Mesothelial cell of epicardium (in vitro differentiated cells): ENCODE measurements around the gene DOCK10. TPM values are rescaled to one million over a fixed set of nuclear protein-coding genes. Genes with fewer than 3 reads are reported as not detected.
"Not testable (repeated sequence)": the region's sequence is repeated elsewhere in the genome, so short reads cannot be mapped to it uniquely, and the experiment has no call there.

Source experiments
- DNase-seq, 2 experiments: peaks; one replicate each; pipeline ENCODE4 v3.0.0; 2021; ENCODE audit warnings: low spot score in 2 of 2; ENCODE audit not compliant: unreplicated experiment in 2 of 2
- H3K27ac Mint-ChIP-seq: 2 replicates; pipeline ENCODE4 v1.8.0; 2021; ENCODE audit warnings: mixed read lengths
- H3K27me3 Mint-ChIP-seq: 2 replicates; pipeline ENCODE4 v1.8.0; 2021; ENCODE audit warnings: low read depth, mixed read lengths
- H3K36me3 Mint-ChIP-seq: 2 replicates; pipeline ENCODE4 v1.8.0; 2021; ENCODE audit warnings: mixed read lengths
- H3K4me1 Mint-ChIP-seq: 2 replicates; pipeline ENCODE4 v1.8.0; 2021; ENCODE audit warnings: mixed read lengths
- H3K4me3 Mint-ChIP-seq: 2 replicates; pipeline ENCODE4 v1.8.0; 2021; ENCODE audit warnings: mild to moderate bottlenecking, moderate library complexity, mixed read lengths
- H3K9me3 Mint-ChIP-seq: 2 replicates; pipeline ENCODE4 v1.8.0; 2021; ENCODE audit warnings: mixed read lengths
- CTCF ChIP-seq: fragments of 200-600 bp; sonication (generic); IDR thresholded peaks from one replicate; pipeline ENCODE4 v1.5.0; 2021; ENCODE audit warnings: antibody characterized with exemption; ENCODE audit not compliant: unreplicated experiment
- total RNA-seq: library from RNA; stranded (reverse); gene quantifications from 3 replicates; pipeline ENCODE4 v1.2.1, GENCODE V29; 2021

DOCK10 gene
- total RNA-seq, 1 donor from 2014 or later: 2.4 TPM

GRCh38 chr2:224919472-224920110, 122.7 kb downstream of the DOCK10 start:
- Mint-ChIP-seq H3K4me3 (no peak overlapping the region), H3K27ac (no peak overlapping the region), H3K27me3 (no peaks in the 10 kb centered on the region), H3K4me1 (no peaks in the 10 kb centered on the region), H3K9me3 (no peaks in the 10 kb centered on the region), H3K36me3 (no peaks in the 10 kb centered on the region)
- TF ChIP-seq CTCF: no peak
- no peak for DNase-seq

- Mint-ChIP-seq H3K4me3 (no peak overlapping the region), H3K27me3 (no peaks in the 10 kb centered on the region), H3K27ac (no peak overlapping the region), H3K36me3 (no peaks in the 10 kb centered on the region), H3K9me3 (no peaks in the 10 kb centered on the region), H3K4me1 (no peaks in the 10 kb centered on the region)
- TF ChIP-seq CTCF: no peak
- no peak for DNase-seq
These were observed 123.4 kb downstream of the DOCK10 start for GRCh38 chr2:224918626-224919471.

- not testable (repeated sequence) for DNase-seq, H3K9me3 Mint-ChIP-seq, H3K36me3 Mint-ChIP-seq, H3K4me1 Mint-ChIP-seq, H3K4me3 Mint-ChIP-seq, H3K27ac Mint-ChIP-seq, H3K27me3 Mint-ChIP-seq
These were observed 125.0 kb downstream of the DOCK10 start for GRCh38 chr2:224917246-224917645.

- no peaks in the 10 kb centered on the region for H3K36me3 Mint-ChIP-seq
- H3K4me1 Mint-ChIP-seq: peaks cover 9% of the 10 kb centered on the region
- DNase-seq: no peak
- H3K4me3 Mint-ChIP-seq: no peak overlapping the region
- no peaks in the 10 kb centered on the region for H3K27me3 Mint-ChIP-seq
- no peak for TF ChIP-seq CTCF
- no peak overlapping the region for H3K27ac Mint-ChIP-seq
- no peaks in the 10 kb centered on the region for H3K9me3 Mint-ChIP-seq
These were observed 127.1 kb downstream of the DOCK10 start for GRCh38 chr2:224915136-224915535.

- Mint-ChIP-seq H3K4me1 (peaks cover 26% of the 10 kb centered on the region), H3K27me3 (no peaks in the 10 kb centered on the region), H3K36me3 (no peaks in the 10 kb centered on the region), H3K9me3 (peaks cover 7% of the 10 kb centered on the region), H3K4me3 (no peak overlapping the region), H3K27ac (peak overlapping the region; percentile 22)
- DNase-seq: no peak
- no peak for TF ChIP-seq CTCF
These were observed 131.7 kb downstream of the DOCK10 start for GRCh38 chr2:224910574-224910925.

GRCh38 chr2:224909885-224910573, 132.2 kb downstream of the DOCK10 start:
- peaks cover 26% of the 10 kb centered on the region for H3K4me1 Mint-ChIP-seq
- H3K4me3 Mint-ChIP-seq: no peak overlapping the region
- H3K9me3 Mint-ChIP-seq: peaks cover 7% of the 10 kb centered on the region
- H3K36me3 Mint-ChIP-seq: no peaks in the 10 kb centered on the region
- H3K27me3 Mint-ChIP-seq: no peaks in the 10 kb centered on the region
- no peak for TF ChIP-seq CTCF
- peak overlapping the region; percentile 22 for H3K27ac Mint-ChIP-seq
- no peak for DNase-seq
